Measurements from ENCODE around the gene COTL1. TPM values are rescaled to one million over a fixed set of nuclear protein-coding genes. Genes with fewer than 3 reads are reported as not detected.

The COTL1 gene
- total and polyA plus RNA-seq, 9 of the 15 experiments (the other 6 are each of a cell fraction or from before 2014, with no cell fraction given) = 27.7 to 185 (median 72.5) TPM

- TF ChIP-seq CHD7 (IDR thresholded peaks at IDR 0.05; ENCODE audit: low read depth, low read length) (no peak), LEF1 (IDR thresholded peaks at IDR 0.05) (no peak), CBX8 (IDR thresholded peaks at IDR 0.05; ENCODE audit: borderline replicate concordance, extremely low read depth, low read depth, low read length, poor library complexity, severe bottlenecking) (no peak), WHSC1 (IDR thresholded peaks at IDR 0.05; ENCODE audit: low read length) (no peak), REST (IDR thresholded peaks at IDR 0.05; ENCODE audit: borderline replicate concordance) (no peak), REST (CRISPR knock-in tag; IDR thresholded peaks at IDR 0.05; ENCODE audit: low read depth) (no peak)
These were observed 662 bp downstream of the COTL1 start (continued) for GRCh38 chr16:84617041-84617790.

Data from K562 (cell line).